Liver (tissue), 9 donors: ENCODE measurements around the gene UNC13A. TPM values are rescaled to one million over a fixed set of nuclear protein-coding genes. Genes with fewer than 3 reads are reported as not detected.

ENCODE experiments used
- DNase-seq: peaks from one replicate; pipeline ENCODE4 v3.0.0-alpha.2; 2017; ENCODE audit warnings: low spot score
- H3K27ac ChIP-seq, 2 donors: one replicate each; pipeline ENCODE4 v1.7.0; 2013; ENCODE audit warnings: inconsistent platforms in 2 of 2, low read length in 2 of 2, control low read depth in 1 of 2, low read depth in 1 of 2, mild to moderate bottlenecking in 1 of 2
- H3K27me3 ChIP-seq, 4 donors: one replicate each; pipeline versions ENCODE4 v1.6.1 to v1.7.0; 2013; ENCODE audit warnings: low read length in 3 of 4, inconsistent platforms in 1 of 4, mild to moderate bottlenecking in 1 of 4, moderate library complexity in 1 of 4; ENCODE audit not compliant: control insufficient read depth in 4 of 4, insufficient read depth in 4 of 4
- H3K36me3 ChIP-seq, 4 donors: one replicate each; pipeline versions ENCODE4 v1.6.1 to v1.7.0; 2013; ENCODE audit warnings: low read length in 3 of 4, mild to moderate bottlenecking in 3 of 4, low read depth in 1 of 4, moderate library complexity in 1 of 4; ENCODE audit not compliant: control insufficient read depth in 4 of 4, insufficient read depth in 3 of 4
- H3K4me1 ChIP-seq, 4 donors: one replicate each; pipeline versions ENCODE4 v1.6.1 to v1.7.0; 2013; ENCODE audit warnings: low read length in 3 of 4, mild to moderate bottlenecking in 3 of 4, moderate library complexity in 1 of 4; ENCODE audit not compliant: control insufficient read depth in 4 of 4, insufficient read depth in 4 of 4
- H3K4me3 ChIP-seq, 3 donors: one replicate each; pipeline versions ENCODE4 v1.6.1 to v1.7.0; 2013; ENCODE audit warnings: low read length in 3 of 3, control low read depth in 1 of 3, low read depth in 1 of 3, mild to moderate bottlenecking in 1 of 3
- H3K9ac ChIP-seq, 2 donors: one replicate each; pipeline ENCODE4 v1.7.0; 2013; ENCODE audit warnings: low read length in 2 of 2, mild to moderate bottlenecking in 2 of 2, moderate library complexity in 2 of 2, control low read depth in 1 of 2, low read depth in 1 of 2
- H3K9me3 ChIP-seq, 4 donors: one replicate each; pipeline versions ENCODE4 v1.6.1 to v1.7.0; 2013; ENCODE audit warnings: low read length in 3 of 4; ENCODE audit not compliant: control insufficient read depth in 4 of 4
- ATF3 ChIP-seq: IDR thresholded peaks from 2 replicates; pipeline ENCODE4 v1.6.1; 2016; ENCODE audit warnings: antibody characterized with exemption
- CTCF ChIP-seq: fragments of 150-350 bp; IDR thresholded peaks from 2 replicates; pipeline ENCODE4 v1.5.1; 2017; ENCODE audit warnings: improper control_type of control experiment, low read depth, low read length; ENCODE audit not compliant: missing input control
- EGR1 ChIP-seq, 2 donors: IDR thresholded peaks; 2 replicates each; pipeline ENCODE4 v1.6.1; 2016 to 2018; ENCODE audit warnings: antibody characterized with exemption in 2 of 2, low read depth in 2 of 2
- FOXA2 ChIP-seq: IDR thresholded peaks from 2 replicates; pipeline ENCODE4 v1.6.1; 2016; ENCODE audit warnings: antibody characterized with exemption
- GABPA ChIP-seq, 2 donors: IDR thresholded peaks in 1 of 2; conservative IDR thresholded peaks in 1 of 2; 2 replicates each; pipeline ENCODE4 v1.6.1; 2016; ENCODE audit warnings: antibody characterized with exemption in 2 of 2, mild to moderate bottlenecking in 1 of 2, moderate library complexity in 1 of 2
- HNF4A ChIP-seq, 2 donors: conservative IDR thresholded peaks; 2 replicates each; pipeline ENCODE4 v1.6.1; 2016; ENCODE audit warnings: antibody characterized with exemption in 2 of 2, mild to moderate bottlenecking in 2 of 2
- HNF4G ChIP-seq: IDR thresholded peaks from 2 replicates; pipeline ENCODE4 v1.6.1; 2016; ENCODE audit warnings: antibody characterized with exemption
- JUND ChIP-seq, 2 donors: IDR thresholded peaks; 2 replicates each; pipeline ENCODE4 v1.6.1; 2016; ENCODE audit warnings: antibody characterized with exemption in 2 of 2
- MAX ChIP-seq: IDR thresholded peaks from 2 replicates; pipeline ENCODE4 v1.6.1; 2016; ENCODE audit warnings: antibody characterized with exemption
- NR2F2 ChIP-seq: IDR thresholded peaks from 2 replicates; pipeline ENCODE4 v1.6.1; 2016; ENCODE audit warnings: antibody characterized with exemption
- RAD21 ChIP-seq, 2 donors: IDR thresholded peaks; 2 replicates each; pipeline ENCODE4 v1.6.1; 2016; ENCODE audit warnings: antibody characterized with exemption in 2 of 2, mild to moderate bottlenecking in 2 of 2
- REST ChIP-seq: IDR thresholded peaks from 2 replicates; pipeline ENCODE4 v1.6.1; 2016; ENCODE audit warnings: antibody characterized with exemption, mild to moderate bottlenecking
- RXRA ChIP-seq, 2 donors: IDR thresholded peaks; 2 replicates each; pipeline ENCODE4 v1.6.1; 2017 to 2018; ENCODE audit warnings: antibody characterized with exemption in 2 of 2, mild to moderate bottlenecking in 1 of 2
- SP1 ChIP-seq: IDR thresholded peaks from 2 replicates; pipeline ENCODE4 v1.6.1; 2018; ENCODE audit warnings: antibody characterized with exemption, mild to moderate bottlenecking
- TAF1 ChIP-seq: conservative IDR thresholded peaks from 2 replicates; pipeline ENCODE4 v1.6.1; 2016; ENCODE audit warnings: antibody characterized with exemption, mild to moderate bottlenecking
- YY1 ChIP-seq: IDR thresholded peaks from 2 replicates; pipeline ENCODE4 v1.6.1; 2016; ENCODE audit warnings: antibody characterized with exemption, mild to moderate bottlenecking
- ZBTB33 ChIP-seq: IDR thresholded peaks from 2 replicates; pipeline ENCODE4 v1.6.1; 2016; ENCODE audit warnings: antibody characterized with exemption
- WGBS: extraction: QIAGEN DNeasy Blood & Tissue Kit; methylation state at CpG from one replicate; pipeline ENCODE4 v1.1.7; 2013; 5-methylcytosine and 5-hydroxymethylcytosine counted together
- polyA plus RNA-seq, 2 donors: library from polyadenylated mRNA; stranded (reverse) in 1 of 2; unstranded in 1 of 2; fragments of 200-250 nt in 1 of 2; fragments of >200 nt in 1 of 2; fragmentation: Nextera tagmentation in 1 of 2; extraction: Ambion mirVana in 1 of 2; gene quantifications; one replicate each; pipeline versions ENCODE4 v1.2.1 to v1.2.3, GENCODE V29; 2013 to 2015
- total RNA-seq, 2 donors: library from RNA; depleted of rRNA; stranded (reverse); fragments of >200 nt; gene quantifications; one replicate each; pipeline ENCODE4 v1.2.3, GENCODE V29; 2014
- donor health status: healthy.
- donor health status: healthy.
- donor health status: healthy.
- donor health status: healthy.
- donor health status: healthy.

UNC13A gene
- total and polyA plus RNA-seq, 4 donors, result under 0.01 to 0.01 TPM; not detected in 2

GRCh38 chr19:17677002-17677401 lies 11.2 kb downstream of the UNC13A start:
- H3K27ac ChIP-seq, result no peak overlapping the region
- TF ChIP-seq ZBTB33, result no peak
- no peak for DNase-seq
- peaks cover 0 to 3% (median 1%) of the 10 kb centered on the region in 4 donors for H3K27me3 ChIP-seq
- H3K4me3 ChIP-seq, result no peak overlapping the region
- 79% methylated on average over 2 of the region's 2 CpGs for WGBS
- peaks cover 0 to 3% (median 0%) of the 10 kb centered on the region in 4 donors for H3K4me1 ChIP-seq
- peaks cover 0 to under 1% (median 0%) of the 10 kb centered on the region in 4 donors for H3K9me3 ChIP-seq
- H3K9ac ChIP-seq, result no peak overlapping the region
- H3K36me3 ChIP-seq, result no peaks in the 10 kb centered on the region

- H3K9ac ChIP-seq, result no peak overlapping the region
- no peak overlapping the region for H3K4me3 ChIP-seq
- H3K4me1 ChIP-seq, result peaks cover 0 to 3% (median 0%) of the 10 kb centered on the region in 4 donors
- H3K27me3 ChIP-seq, result peaks cover 0 to 3% (median 1%) of the 10 kb centered on the region in 4 donors
- no peak for DNase-seq
- WGBS, result 56% methylated on average over 2 of the region's 2 CpGs
- no peaks in the 10 kb centered on the region for H3K36me3 ChIP-seq
- H3K27ac ChIP-seq, result no peak overlapping the region
- no peak for TF ChIP-seq JUND (IDR thresholded peaks at IDR 0.05)
- no peak for TF ChIP-seq CTCF
- no peak for TF ChIP-seq YY1
- no peak for TF ChIP-seq RXRA (IDR thresholded peaks at IDR 0.05)
- TF ChIP-seq FOXA2, result no peak
- no peak for TF ChIP-seq REST
- TF ChIP-seq SP1, result no peak
- no peak for TF ChIP-seq NR2F2
- TF ChIP-seq EGR1 (IDR thresholded peaks at IDR 0.05; ENCODE audit: low read depth in 2 of 2), result no peak
- TF ChIP-seq ATF3, result no peak
- TF ChIP-seq GABPA (IDR thresholded peaks at IDR 0.05 in 1 of 2, conservative IDR thresholded peaks at IDR 0.05 in 1 of 2), result no peak
- no peak for TF ChIP-seq RAD21 (IDR thresholded peaks at IDR 0.05)
- TF ChIP-seq TAF1, result no peak
- TF ChIP-seq MAX, result no peak
- TF ChIP-seq HNF4G, result no peak
- TF ChIP-seq HNF4A (conservative IDR thresholded peaks at IDR 0.05), result no peak
- H3K9me3 ChIP-seq, result peaks cover 0 to 2% (median 0%) of the 10 kb centered on the region in 4 donors
Observed at GRCh38 chr19:17676295-17676694, 11.9 kb downstream of the UNC13A start.
